GM19193 (cell line): ENCODE measurements around the gene RPA1.

ENCODE experiments used
- POLR2A ChIP-seq: IDR thresholded peaks from 4 replicates; pipeline ENCODE4 v1.6.1; 2011; ENCODE audit not compliant: insufficient read depth, insufficient read length; ENCODE audit errors: extremely low read depth

RPA1 gene

GRCh38 chr17:1942666-1943435 is 113.0 kb downstream of the RPA1 start:
- TF ChIP-seq POLR2A, result no peak

- no peak for TF ChIP-seq POLR2A
These were observed 113.6 kb downstream of the RPA1 start for GRCh38 chr17:1943436-1943831.

- no peak for TF ChIP-seq POLR2A
These were observed 115.8 kb downstream of the RPA1 start for GRCh38 chr17:1945621-1946020.

GRCh38 chr17:1946021-1946932 is 116.5 kb downstream of the RPA1 start:
- no peak for TF ChIP-seq POLR2A

- TF ChIP-seq POLR2A, result no peak
These were observed 117.5 kb downstream of the RPA1 start for GRCh38 chr17:1947229-1947742.

- TF ChIP-seq POLR2A, result no peak
These were observed 118.1 kb downstream of the RPA1 start for GRCh38 chr17:1947743-1948516.

GRCh38 chr17:1948517-1948825 is 118.7 kb downstream of the RPA1 start:
- TF ChIP-seq POLR2A, result no peak
